GM19025 (cell line): ENCODE results near the gene TUFM.
"Not testable (repeated sequence)": the region's sequence is repeated elsewhere in the genome, so short reads cannot be mapped to it uniquely, and the experiment has no call there.

Source experiments
- ATAC-seq: cut with Tn5 transposase; IDR thresholded peaks from one replicate; pipeline ENCODE4 v1.9.1; 2021; ENCODE audit warnings: mild to moderate bottlenecking, low read depth, moderate library complexity; ENCODE audit not compliant: unreplicated experiment

TUFM gene

GRCh38 chr16:28846080-28846932 is at the start of gene TUFM:
TUFM (minus strand) TSS chr16:28846348; CDS start chr16:28846269, 79 bp downstream.
- peak; percentile 89 for ATAC-seq

GRCh38 chr16:28895609-28896008 is 49.5 kb upstream of the TUFM start:
- ATAC-seq = no peak

- ATAC-seq = no peak
Observed at GRCh38 chr16:28893291-28893690, 47.1 kb upstream of the TUFM start.

- ATAC-seq = no peak
Observed at GRCh38 chr16:28891964-28892890, 46.1 kb upstream of the TUFM start.

GRCh38 chr16:28890355-28890754 is 44.2 kb upstream of the TUFM start:
- ATAC-seq = not testable (repeated sequence)

- no peak for ATAC-seq
Observed at GRCh38 chr16:28886945-28887344, 40.8 kb upstream of the TUFM start.

GRCh38 chr16:28884045-28884444 is 37.9 kb upstream of the TUFM start:
- ATAC-seq = no peak

GRCh38 chr16:28883221-28883996 is 37.3 kb upstream of the TUFM start:
- no peak for ATAC-seq

GRCh38 chr16:28882551-28883160 is 36.5 kb upstream of the TUFM start:
- no peak for ATAC-seq

- ATAC-seq = not testable (repeated sequence)
Observed at GRCh38 chr16:28881565-28881964, 35.4 kb upstream of the TUFM start.

GRCh38 chr16:28880955-28881354 is 34.8 kb upstream of the TUFM start:
- ATAC-seq = no peak

GRCh38 chr16:28880589-28880915 is 34.4 kb upstream of the TUFM start:
- ATAC-seq = no peak

- ATAC-seq = peak; percentile 93
Observed at GRCh38 chr16:28879841-28880588, 33.9 kb upstream of the TUFM start.

- ATAC-seq = peak; percentile 34
Observed at GRCh38 chr16:28879261-28879840, 33.2 kb upstream of the TUFM start.

- ATAC-seq = no peak
Observed at GRCh38 chr16:28878083-28878926, 32.2 kb upstream of the TUFM start, which contains the start of gene ATP2A1. ATP2A1 (plus strand) TSS chr16:28878488; CDS start chr16:28878672, 184 bp downstream.

GRCh38 chr16:28877655-28878000 is 31.5 kb upstream of the TUFM start:
- no peak for ATAC-seq

GRCh38 chr16:28876973-28877654 is 31.0 kb upstream of the TUFM start:
- ATAC-seq = no peak
